A673 (cell line): ENCODE data around the gene PAX7.

Experiments used
- CTCF ChIP-seq: fragments of 300-800, 200-600 bp; sonication (generic); conservative IDR thresholded peaks from 2 replicates; pipeline ENCODE4 v1.5.1; 2017; ENCODE audit warnings: low read depth, mild to moderate bottlenecking, antibody characterized with exemption, low read length, moderate library complexity, mixed read lengths
- EZH2 ChIP-seq: fragments of 200-600 bp; sonication (generic); IDR thresholded peaks from 2 replicates; pipeline ENCODE4 v1.6.1; 2017; ENCODE audit warnings: borderline replicate concordance, low read depth, mild to moderate bottlenecking, mixed read lengths, antibody characterized with exemption, low read length; ENCODE audit not compliant: poor library complexity, severe bottlenecking

- TF ChIP-seq CTCF (no peak), EZH2 (no peak)
These were observed 8.3 kb downstream of the PAX7 start for GRCh38 chr1:18638835-18639364.
